Frontal cortex (tissue), 4 donors: Measurements from ENCODE around the gene HENMT1. TPM values are rescaled to one million over a fixed set of nuclear protein-coding genes. Genes with fewer than 3 reads are reported as not detected.
"Not testable (repeated sequence)": the region's sequence is repeated elsewhere in the genome, so short reads cannot be mapped to it uniquely, and the experiment has no call there.

Source experiments
- DNase-seq, 2 donors: peaks; one replicate each; pipeline ENCODE4 v3.0.0; 2012; ENCODE audit warnings: low spot score in 2 of 2
- FAIRE-seq: peaks from 2 replicates; lab custom pipeline; 2012; peaks lifted over from hg19 to GRCh38; lab: Jason Lieb, UNC
- total RNA-seq: library from RNA; depleted of rRNA; stranded (reverse); fragments of >200 nt; gene quantifications from one replicate; pipeline ENCODE4 v1.2.3, GENCODE V29; 2014
- donor health status: control.
- donor health status: control.
- donor health status: control.

HENMT1 gene
- total RNA-seq, 1 donor from 2014 or later, result 35.5 TPM

DNA sequence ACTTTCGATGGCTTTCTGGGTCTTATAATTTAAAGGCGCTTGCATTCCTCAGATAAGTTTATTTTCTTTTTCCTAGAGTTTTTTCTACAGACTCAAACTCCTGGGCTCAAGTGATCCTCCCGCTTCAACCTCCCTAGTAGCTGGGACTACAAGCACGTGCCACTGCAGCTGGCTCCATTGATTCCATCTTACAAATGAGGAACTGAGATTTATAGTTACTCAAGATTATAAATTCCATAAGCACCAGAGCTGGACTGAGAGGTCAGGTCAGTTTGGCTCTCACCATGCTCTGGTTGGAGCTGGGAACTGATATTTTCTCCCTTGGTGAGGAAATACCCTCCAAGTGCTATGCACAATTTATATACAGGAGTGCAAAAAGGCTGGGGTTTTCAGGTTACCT is 17.8 kb upstream of the HENMT1 start:
- DNase-seq (no peak), FAIRE-seq (no peak)

DNA sequence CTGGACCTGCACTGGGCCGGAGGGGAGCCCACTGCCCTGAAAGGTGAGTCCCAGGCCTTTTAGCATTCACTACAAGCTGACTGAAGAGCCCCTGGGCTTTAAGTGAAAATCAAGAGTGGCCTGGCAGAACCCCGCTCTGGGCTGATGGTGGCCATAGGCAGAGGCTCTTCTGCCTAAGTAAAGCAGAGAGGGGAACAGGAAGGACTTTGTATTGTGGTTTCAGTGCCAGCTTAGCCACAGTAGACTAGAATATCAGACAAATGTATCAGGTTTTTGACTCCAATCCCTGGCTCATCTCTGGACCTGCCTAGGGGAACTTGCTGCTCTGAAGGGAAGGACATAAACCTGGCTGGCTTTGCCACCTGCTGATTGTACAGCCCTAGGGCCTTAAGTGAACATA is 10.2 kb upstream of the HENMT1 start:
- no peak for FAIRE-seq
- DNase-seq, result no peak

DNA sequence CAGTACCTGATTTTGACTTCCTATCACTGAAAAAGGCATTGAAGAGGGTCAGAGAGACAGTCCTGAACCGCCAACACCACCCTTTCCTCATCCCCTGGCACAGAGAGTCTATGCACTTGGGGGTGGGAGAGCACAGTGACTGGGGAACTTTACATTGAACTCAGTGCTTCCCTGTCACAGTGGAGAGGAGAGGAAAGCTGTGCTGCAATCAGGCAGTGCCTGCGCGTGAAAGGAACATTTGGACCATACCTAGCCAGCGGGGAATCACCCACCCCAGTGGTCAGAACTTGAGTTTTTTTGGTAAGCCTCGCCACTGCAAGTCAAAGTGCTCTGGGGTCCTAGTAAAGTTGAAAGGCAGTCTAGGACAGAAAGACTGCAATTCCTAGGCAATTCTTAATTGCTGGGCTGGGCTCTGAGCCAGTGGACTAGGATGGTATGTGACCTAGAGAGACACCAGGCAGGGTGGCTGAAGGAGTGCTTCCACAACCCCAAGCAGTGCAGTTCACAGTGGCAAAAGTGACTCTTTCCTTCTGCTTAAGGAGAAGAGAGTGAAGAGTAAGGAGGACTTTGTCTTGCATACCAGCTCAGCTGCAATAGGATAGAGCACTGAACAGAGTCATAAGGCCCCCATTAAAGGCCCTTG is 9.4 kb upstream of the HENMT1 start:
- no peak for DNase-seq
- FAIRE-seq, result no peak

DNA sequence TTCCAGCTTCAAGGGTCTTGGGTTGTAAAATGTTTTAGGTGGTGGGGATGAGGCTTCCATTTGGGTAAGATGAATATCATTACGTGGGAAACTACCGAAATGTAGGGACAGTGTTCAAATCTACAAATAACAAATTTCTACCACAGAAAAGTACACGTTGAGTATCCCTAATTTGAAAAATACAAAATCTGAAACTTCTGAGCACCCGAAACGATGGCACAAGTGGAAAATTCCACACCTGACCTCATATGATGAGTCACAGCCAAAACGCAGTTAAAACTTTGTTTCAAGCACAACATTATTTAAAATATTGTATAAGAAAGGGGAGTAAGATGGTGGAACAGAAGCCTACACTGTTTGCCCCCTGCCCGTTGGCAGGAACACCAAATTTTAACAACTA is 8.8 kb upstream of the HENMT1 start:
- FAIRE-seq, result no peak
- no peak for DNase-seq

DNA sequence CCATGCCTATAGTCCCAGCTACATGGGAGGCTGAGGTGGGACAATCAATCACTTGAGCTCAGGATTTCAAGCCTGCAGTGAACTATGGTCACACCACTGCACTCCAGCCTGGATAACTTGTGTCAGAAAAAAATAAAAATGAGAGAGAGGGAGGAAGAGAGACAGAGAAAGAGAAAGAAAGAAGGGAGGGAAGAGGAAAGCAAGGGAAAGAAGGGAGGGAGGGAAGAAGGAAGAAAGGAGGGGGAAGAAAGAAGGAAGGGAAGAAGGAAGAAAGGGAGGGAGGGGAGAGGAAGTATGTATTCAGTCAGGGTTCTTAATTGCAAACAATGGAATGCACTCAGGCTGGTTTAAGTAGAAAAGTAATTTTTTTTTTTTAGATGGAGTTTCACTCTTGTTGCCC is 7.9 kb upstream of the HENMT1 start:
- no peak for FAIRE-seq
- DNase-seq, result no peak

DNA sequence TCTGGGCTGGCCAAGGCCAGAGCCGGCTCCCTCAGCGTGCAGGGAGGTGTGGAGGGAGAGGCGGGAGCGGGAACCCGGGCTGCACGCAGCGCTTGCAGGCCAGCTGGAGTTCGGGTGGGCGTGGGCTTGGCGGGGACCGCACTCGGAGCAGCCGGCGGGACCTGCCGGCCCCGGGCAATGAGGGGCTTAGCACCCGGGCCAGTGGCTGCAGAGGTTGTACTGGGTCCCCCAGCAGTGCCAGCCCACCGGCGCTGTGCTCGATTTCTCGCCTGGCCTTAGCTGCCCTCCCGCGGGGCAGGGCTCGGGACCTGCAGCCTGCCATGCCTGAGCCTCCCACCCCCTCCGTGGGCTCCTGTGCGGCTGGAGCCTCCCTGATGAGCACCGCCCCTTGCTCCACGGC is 6.5 kb upstream of the HENMT1 start:
- DNase-seq, FAIRE-seq: not testable (repeated sequence)

DNA sequence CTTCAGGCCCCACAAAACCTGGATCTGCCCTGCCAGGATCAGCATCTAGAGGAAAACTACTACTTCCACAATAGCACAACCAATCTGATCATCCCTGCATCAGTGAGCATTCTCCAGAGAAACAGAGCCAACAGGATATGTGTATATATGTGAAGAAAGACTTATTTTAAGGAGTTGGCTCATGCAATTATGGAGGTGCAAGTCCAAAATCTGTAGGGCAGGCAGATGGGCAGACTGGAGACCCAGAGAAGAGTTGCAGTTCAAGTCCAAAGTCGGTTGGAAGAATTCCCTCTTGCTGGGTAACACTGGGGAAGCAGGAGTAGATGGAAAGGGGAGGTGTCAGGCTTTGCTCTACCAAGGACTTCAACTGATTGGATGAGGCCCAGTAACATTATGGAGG is 4.9 kb upstream of the HENMT1 start:
- no peak for FAIRE-seq
- DNase-seq, result no peak

DNA sequence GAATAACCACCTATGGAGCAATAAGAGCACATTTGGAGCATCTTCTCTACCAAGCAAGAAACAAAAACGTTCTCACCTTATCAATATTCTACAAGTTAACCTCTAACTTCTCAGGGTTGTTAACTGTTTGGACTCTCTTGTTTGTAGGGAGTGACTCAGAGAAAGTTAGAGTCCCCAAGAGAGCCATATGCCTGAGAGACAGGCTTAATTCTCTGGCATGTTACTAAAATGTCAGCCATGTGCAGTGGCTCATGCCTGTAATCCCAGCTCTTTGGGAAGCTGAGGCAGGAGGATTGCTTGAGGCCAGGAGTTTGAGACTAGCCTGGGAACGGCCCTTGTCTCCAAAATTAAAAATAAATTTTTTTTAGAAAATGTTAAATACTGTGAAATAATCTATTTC is 4.2 kb upstream of the HENMT1 start:
- FAIRE-seq, result no peak
- DNase-seq, result no peak

DNA sequence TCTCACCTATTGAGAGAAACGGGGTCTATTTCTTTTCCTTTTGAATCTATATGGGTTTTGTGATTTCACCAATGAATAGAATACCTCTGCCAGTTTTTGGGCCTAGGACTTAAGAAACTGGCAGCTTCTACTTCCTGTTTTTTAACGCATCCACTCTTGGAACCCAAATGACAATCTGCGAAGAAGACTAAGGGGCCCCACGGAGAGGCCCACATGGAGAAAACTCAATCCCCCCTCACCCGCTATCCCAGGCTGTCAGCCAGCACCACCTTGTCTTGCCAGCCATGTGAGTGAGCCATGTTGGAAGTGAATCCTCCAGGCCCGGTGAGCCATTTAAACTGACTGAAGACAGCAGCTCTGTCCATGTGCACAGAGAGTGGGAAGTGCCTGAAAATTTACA is 3.6 kb upstream of the HENMT1 start:
- no peak for FAIRE-seq
- no peak for DNase-seq

DNA sequence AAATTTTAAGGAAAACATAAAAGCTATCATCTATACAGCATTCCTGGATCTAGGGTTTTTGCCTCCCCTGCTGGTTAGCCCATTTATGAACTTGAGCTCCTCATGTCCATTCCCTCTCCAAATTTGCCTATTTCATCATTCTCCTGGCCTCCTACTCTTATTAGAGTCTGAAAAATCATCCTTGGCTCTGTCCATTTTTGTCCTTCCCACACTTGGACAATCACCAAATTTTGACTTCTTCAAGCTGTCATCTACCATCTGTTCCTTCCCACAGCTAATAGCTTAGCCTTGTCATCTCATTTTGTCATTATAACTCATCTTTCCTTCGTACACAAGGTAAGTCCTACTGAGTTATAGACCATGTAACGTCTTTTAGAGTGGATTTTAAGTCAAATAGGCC is 2.2 kb upstream of the HENMT1 start:
- DNase-seq, result no peak

DNA sequence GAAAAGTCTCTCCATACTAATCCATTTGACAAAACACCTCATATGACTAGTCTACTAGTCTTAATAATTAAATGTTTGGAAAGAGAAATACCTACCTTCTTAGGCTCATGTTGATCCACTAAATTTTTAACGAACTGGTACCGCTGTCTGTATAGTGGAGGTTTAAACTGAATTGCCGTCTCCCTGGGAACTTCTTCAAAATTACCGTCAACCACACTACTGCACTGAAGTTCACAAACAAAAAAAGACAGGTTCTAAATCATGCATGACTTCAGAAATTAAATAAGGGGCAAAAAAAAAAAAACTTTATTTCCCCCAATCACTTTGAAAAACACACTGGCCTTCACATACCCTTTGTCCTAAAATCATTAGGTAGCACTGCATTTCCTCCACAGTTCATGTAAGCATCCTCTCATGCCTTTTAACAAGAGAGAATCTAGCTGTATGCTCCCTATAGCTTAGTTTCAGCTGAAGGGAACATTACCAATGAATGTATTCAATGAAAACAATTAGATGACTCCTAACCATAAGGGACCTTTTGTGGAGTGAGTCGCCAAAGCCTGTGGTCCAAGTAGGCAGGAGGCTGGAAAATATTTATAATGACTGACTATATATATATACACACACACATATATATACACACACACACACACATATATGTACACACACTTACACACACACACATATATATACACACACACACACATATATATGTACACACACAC is 3.4 kb downstream of the HENMT1 start:
- FAIRE-seq, result no peak
- DNase-seq, result no peak

More for the DNA sequence above, 2.2 kb upstream of the HENMT1 start:
- no peak for FAIRE-seq

DNA sequence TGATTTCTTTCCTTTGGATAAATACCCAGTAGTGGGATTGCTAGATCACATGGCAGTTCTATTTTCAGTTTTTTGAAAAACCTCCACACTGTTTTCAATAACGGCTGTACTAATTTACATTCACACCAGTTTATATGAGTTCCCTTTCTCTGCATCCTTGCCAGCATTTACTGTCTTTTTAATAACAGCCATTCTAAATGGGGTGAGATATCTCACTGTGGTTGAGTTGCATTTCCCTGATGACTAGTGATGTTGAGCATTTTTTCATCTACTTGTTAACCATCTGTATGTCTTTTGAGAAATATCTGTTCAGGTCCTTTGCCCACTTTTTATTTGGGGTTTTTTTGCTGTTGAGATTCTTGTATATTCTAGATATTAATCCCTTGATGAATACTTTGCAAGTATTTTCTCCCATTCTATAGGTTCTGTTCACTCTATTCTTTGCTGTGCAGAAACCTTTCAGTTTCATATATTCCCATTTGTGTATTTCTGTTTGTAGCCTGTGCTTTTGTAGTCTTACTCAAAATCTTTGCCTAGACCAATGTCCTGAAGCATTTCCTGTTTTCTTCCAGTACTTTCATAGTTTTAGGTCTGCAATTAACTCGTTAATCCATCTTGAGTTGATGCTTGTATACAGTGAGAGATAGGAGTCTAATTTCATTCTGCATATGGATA is 7.3 kb downstream of the HENMT1 start:
- DNase-seq, result no peak
- FAIRE-seq, result no peak

DNA sequence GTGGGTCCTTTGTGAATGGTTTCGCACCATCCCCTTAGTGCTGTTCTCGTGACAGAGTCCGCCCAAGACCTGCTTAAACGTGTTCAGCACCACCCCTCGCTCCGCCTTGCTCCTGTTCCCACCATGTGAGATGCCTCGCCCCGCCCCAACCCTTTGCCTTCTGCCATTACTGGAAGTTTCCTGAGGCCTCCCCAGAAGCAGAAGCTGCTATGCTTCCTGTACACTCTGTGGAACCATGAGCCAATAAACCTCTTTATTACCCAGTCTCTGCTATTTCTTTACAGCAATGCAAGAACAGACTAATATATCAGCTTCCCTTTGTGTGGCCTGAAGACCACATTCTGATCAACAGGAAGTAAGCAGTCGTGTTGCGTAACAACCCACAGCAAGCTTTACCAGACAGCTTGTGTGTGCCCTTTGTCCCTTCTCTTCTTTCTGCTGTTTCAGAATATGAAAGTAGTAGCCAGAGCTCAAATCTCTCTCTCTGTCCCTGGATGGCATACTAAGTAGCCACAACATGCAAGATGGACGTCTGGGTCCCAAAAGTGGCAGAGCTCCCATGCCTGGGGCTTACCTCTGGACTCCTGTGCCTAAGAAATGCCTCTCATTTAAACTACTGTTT is 14.1 kb downstream of the HENMT1 start:
- DNase-seq (no peak), FAIRE-seq (no peak)

DNA sequence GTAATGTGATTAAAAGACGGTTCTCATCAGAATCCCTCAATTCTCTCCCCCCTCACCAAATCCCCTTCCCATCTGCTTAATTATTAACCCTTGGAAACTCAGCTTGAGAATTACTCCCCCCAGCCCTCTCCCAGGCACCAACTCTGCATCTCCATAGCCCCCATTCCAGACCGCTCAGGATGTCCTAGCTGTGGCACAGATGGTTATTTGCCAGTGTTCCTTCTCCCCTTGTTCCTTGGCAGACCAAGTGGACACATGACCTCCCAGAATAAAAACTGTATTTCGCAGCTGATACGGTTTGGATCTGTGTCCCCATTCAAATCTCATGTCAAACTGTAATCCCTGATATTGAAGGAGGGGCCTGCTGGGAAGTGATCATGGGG is 14.6 kb downstream of the HENMT1 start:
- no peak for DNase-seq
- no peak for FAIRE-seq

DNA sequence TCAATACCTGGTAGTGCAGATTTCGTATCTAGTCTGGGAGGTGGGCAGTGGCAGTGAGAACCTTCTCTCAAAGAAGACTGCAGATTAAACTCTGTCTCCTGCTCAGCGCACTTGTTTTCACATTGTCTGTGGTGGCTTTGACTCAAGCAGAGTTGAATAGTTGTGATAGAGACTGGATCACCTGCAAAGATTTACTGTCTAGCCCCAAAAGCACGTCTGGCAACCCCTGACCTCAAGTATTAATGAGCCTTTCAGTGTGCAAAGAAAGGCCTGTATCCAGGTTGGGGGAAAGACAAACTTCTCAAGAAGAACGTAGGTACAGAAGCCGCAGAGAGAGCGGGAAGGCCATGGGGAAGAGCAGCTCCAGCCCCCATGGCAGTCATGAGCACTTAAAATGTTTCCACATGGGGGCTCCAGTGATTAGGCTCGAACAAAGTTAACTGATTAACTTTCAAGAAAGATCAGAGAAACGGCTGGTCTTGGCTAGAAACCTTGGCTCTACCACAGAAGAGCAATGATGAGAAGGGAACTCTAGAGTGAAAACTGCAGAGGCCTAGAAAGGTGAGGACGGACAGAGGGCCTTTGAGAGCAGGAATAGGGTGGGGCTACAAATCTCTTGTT is 15.2 kb downstream of the HENMT1 start:
- no peak for DNase-seq
- FAIRE-seq, result no peak

DNA sequence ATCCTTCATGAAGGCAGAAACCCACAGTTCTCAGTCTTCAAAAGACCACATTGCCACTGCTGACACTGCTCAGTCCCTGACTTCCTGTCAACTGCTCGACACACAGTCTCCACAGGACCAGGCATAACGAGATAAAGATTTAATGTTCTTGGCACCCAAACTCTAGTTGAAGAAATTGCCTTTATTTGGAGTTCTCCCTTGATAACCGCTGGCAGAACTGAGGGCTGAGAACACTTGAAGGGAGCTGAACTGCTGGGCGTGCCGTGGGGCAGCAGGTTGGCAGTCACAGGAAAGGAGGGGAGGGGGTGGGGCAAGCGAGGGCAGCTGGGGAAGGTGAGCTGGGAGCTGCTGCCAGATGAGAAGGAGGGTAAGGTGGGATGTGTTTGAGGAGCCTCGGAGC is 15.9 kb downstream of the HENMT1 start:
- no peak for FAIRE-seq

DNA sequence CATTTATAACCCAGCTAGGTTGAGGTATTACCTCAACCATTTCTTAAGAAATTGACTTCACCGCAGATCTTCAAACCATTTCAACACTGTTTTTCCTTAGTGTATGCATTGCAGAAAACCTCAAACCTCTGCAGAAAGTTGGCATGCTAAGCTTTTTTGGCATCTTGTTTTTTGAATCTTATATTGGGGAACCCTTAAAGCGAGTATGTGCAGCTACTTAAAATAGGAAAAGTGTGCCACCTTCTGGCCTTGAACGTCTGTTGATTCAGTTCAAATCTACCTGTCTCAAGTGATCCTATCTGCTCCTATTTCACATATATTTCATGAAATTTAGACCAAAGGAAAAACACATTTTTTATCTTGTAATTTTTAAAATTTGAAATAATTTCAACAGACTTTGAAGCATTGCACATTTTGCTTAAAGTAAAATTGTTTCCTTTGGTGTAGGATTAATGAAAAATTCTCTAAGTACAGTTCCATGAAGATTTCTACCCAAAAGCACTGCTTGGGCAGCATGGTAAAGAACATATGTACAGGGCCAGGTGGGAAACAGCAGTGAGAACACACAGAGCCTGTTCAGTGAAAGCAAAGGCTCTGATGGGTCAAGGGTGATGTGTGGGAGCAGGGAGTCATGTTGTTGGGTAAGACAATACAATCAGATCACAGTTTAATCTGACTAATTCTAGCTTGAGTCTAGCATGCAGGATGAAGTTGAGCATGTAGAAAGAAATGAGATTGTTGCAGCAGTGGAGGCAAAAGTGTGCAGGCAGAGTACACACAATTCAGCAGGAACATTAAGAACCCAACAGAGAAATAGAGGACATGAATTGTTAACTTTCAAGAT is 17.2 kb downstream of the HENMT1 start:
- peak; percentile 49 to 54 for DNase-seq
- FAIRE-seq, result no peak

More for the DNA sequence above, 15.9 kb downstream of the HENMT1 start:
- DNase-seq, result no peak

DNA sequence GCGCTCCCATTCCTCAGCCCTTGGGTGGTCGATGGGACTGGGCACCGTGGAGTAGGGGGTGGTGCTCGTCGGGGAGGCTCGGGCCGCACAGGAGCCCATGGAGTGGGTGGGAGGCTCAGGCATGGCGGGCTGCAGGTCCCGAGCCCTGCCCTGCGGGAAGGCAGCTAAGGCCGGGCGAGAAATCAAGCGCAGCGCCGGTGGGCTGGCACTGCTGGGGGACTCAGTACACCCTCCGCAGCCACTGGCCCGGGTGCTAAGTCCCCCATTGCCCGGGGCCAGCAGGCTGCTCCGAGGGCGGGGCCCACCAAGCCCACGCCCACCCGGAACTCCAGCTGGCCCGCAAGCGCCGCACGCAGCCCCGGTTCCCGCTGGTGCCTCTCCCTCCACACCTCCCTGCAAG is 20.0 kb downstream of the HENMT1 start:
- not testable (repeated sequence) for FAIRE-seq, DNase-seq

DNA sequence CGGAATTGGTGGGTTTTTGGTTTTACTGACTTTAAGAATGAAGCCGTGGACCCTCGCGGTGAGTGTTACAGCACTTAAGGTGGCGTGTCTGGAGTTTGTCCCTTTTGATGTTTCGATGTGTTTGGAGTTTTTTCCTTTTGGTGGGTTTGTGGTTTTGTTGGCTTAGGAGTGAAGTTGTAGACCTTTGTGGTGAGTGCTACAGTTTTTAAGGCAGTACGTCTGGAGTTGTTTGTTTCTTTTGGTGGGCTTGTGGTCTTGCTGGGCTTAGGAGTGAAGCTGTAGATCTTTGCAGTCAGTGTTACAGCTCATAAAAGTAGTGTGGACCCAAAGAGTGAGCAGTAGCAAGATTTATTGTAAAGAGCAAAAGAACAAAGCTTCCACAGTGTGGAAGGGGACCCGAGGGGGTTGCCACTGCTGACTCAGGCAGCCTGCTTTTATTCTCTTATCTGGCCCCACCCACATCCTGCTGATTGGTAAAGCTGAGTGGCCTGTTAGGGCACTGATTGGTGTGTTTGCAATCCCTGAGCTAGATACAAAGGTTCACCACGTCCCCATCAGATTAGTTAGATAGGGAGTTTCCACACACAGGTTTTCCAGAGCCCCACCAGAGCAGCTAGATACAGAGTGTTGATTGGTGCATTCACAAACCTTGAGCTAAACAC is 20.9 kb downstream of the HENMT1 start:
- no peak for DNase-seq
- no peak for FAIRE-seq
